CD4-positive, alpha-beta T cell treated with Interferon alpha-2 for 1 hour (primary cell): ENCODE data around the gene CACNA1C.

Source experiments
- DNase-seq, 2 donors: peaks; one replicate each; pipeline ENCODE4 v3.0.0-alpha.2; 2020 to 2022

Gene CACNA1C

GRCh38 chr12:2640281-2640680, 587.5 kb downstream of the CACNA1C start:
- no peak for DNase-seq

- no peak for DNase-seq
Measured at GRCh38 chr12:2640709-2641108, 587.9 kb downstream of the CACNA1C start.

GRCh38 chr12:2641207-2641606, 588.4 kb downstream of the CACNA1C start:
- no peak for DNase-seq

- DNase-seq = no peak
Measured at GRCh38 chr12:2641761-2642160, 589.0 kb downstream of the CACNA1C start.

- DNase-seq = peak in 1 of 2 donors; percentile 3
Measured at GRCh38 chr12:2642176-2642892, 589.5 kb downstream of the CACNA1C start.

GRCh38 chr12:2642896-2643425, 590.2 kb downstream of the CACNA1C start:
- no peak for DNase-seq

GRCh38 chr12:2643576-2644135, 590.9 kb downstream of the CACNA1C start:
- no peak for DNase-seq

GRCh38 chr12:2644683-2645405, 592.1 kb downstream of the CACNA1C start:
- DNase-seq = no peak

GRCh38 chr12:2645460-2645859, 592.7 kb downstream of the CACNA1C start:
- no peak for DNase-seq

- DNase-seq = no peak
Measured at GRCh38 chr12:2646341-2646740, 593.6 kb downstream of the CACNA1C start.

GRCh38 chr12:2647186-2647585, 594.4 kb downstream of the CACNA1C start:
- no peak for DNase-seq

GRCh38 chr12:2648406-2648805, 595.6 kb downstream of the CACNA1C start:
- DNase-seq = no peak

- DNase-seq = no peak
Measured at GRCh38 chr12:2649201-2650030, 596.6 kb downstream of the CACNA1C start.

- DNase-seq = no peak
Measured at GRCh38 chr12:2650261-2651067, 597.7 kb downstream of the CACNA1C start.

- DNase-seq = no peak
Measured at GRCh38 chr12:2651068-2651965, 598.5 kb downstream of the CACNA1C start.

- no peak for DNase-seq
Measured at GRCh38 chr12:2652011-2652400, 599.2 kb downstream of the CACNA1C start.

GRCh38 chr12:2652401-2653081, 599.8 kb downstream of the CACNA1C start:
- no peak for DNase-seq

- no peak for DNase-seq
Measured at GRCh38 chr12:2653461-2653965, 600.7 kb downstream of the CACNA1C start.

- no peak for DNase-seq
Measured at GRCh38 chr12:2654311-2654710, 601.5 kb downstream of the CACNA1C start.

- no peak for DNase-seq
Measured at GRCh38 chr12:2654741-2655140, 602.0 kb downstream of the CACNA1C start.
